ENCODE data around the gene RNF38.
"Not testable (repeated sequence)": the region's sequence is repeated elsewhere in the genome, so short reads cannot be mapped to it uniquely, and the experiment has no call there.

RNF38 gene

DNA sequence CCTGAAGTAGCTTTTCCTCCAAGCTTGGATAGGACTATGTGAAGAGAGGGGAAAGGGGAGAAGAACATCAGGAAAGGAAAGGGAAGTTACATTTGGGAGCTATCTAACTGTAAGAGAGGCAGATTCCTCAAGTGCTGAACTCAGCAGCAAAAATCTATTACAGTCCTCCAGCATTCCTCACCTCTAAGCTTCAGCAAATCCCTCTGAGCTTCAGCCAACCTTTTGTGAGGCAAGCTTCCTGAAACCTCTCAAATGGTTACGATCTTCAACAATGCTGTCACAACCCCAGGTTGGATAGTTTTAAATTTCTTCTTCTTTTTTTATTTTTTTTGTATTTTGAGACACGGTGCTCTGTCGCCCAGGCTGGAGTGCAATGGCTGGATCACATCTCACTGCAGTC is 2.5 kb upstream of the RNF38 start:
- DNase-seq = no peak

DNA sequence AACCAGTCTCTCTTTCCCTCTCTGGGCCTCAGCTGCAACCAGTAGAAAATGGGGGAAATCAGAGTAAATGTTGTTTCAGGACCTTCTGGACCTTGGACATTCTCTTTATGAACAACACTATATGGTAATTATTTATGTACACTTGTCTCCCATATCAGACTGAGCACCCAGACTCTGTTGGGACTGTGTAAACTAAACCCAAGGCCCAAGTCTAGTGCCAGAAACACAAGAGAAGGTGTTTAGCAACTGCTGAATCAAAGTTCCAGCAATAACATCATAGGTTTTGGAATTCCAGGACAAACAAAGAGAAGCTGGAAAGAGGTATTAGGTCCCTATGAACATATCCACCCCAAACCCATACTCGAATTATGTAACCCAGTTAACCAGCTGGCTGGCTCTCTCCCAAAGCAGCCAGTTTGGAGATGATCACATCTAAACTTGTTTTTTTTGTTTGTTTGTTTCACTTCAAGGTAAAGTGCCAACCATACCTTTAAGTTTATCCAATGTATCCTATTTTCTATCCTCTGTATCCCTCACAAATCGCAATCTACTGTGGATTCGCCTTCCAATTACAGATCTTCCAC is 1.9 kb upstream of the RNF38 start:
- no peak for DNase-seq

GRCh38 chr9:36401164-36401740 is 1.2 kb upstream of the RNF38 start:
- DNase-seq = peak; percentile 88

DNA sequence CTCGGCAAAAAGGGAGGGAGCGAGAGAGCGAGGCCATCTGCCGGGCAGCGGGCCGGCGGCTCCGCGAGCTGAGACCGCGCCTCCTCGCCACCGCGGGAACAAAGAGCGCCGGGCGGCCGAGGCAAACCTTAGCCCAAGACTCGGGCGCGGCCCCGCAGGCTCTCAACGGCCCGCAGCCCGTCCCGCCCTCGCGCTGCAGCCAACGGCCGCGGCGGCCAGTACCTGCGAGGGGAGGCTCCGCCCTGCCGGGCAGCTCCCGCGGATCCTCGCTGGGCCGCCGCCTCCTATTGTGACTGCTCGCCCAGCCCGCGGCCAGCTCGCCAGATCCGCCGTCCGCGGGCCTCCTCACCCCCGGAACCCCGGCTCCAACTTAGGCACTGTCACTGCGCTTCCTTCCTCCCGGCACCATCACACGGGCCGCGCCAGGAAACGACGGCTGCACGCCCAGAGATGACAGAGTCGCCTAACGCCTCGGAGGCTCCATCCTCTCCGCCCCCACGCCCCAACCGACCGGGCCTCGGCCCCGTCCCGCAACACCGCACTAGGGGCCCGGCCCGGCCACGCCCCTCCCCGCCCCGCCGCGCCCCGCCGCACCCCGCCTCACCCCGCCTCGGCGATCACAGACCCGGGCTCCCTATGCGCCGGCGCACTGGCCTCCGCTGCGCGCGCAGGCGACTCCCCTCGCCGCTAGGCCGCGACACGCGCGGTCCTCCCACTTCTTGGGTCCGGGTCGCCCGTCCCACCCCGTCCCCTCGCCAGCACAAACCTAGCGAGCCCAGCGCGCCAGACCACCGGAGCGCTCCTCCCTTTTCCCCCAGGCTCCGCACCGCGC is 479 bp upstream of the RNF38 start:
- DNase-seq = peak; percentile 91

- peak; percentile 15 for DNase-seq
Observed at GRCh38 chr9:36398745-36399144, 1.3 kb downstream of the RNF38 start.

GRCh38 chr9:36396985-36397384 is 3.1 kb downstream of the RNF38 start:
- no peak for DNase-seq

GRCh38 chr9:36392489-36392888 is 7.6 kb downstream of the RNF38 start:
- DNase-seq = no peak

DNA sequence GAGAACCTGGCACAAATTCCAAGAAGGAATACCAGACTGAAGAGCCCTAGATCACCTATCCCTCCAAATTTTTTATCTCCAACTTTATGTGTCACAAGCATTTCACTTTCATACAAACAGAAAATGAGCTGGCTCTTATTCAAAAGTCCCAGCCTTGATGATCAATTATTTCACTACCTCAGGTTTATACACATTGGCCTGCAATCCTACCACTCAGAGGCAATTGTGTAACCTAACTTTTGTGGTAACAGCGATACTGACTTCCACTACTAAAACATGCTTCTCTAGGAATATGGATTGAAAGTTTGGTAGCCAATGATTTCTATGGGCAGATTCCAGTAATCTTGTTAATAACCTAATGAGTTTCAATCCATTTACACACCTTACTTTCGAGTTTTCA is 10.5 kb downstream of the RNF38 start:
- no peak for DNase-seq

DNA sequence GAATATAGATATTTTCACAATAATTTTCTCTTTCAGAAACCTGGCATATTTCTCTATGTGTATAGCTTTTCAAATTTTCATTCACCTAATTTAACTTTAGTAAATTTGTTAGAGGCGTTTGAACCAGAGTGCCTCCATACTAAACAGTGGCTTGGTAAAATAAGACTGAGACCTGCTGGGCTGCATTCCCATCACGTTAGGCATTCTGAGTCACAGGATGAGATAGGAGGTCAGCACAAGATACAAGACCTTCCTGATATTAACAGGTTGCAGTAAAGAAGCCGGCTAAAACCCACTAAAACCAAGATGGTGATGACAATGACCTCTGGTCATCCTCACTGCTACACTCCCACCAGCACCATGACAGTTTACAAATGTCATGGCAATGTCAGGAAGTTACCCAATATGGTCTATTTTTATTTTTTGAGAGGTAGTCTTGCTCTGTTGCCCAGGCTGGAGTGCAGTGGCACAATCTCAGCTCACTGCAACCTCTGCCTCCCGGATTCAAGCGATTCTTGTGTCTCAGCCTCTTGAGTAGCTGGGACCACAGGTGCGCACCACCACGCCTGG is 13.6 kb downstream of the RNF38 start:
- DNase-seq = not testable (repeated sequence)

GRCh38 chr9:36382484-36382883 is 17.6 kb downstream of the RNF38 start:
- DNase-seq = no peak

GRCh38 chr9:36364577-36364976 is 35.5 kb downstream of the RNF38 start:
- no peak for DNase-seq

DNA sequence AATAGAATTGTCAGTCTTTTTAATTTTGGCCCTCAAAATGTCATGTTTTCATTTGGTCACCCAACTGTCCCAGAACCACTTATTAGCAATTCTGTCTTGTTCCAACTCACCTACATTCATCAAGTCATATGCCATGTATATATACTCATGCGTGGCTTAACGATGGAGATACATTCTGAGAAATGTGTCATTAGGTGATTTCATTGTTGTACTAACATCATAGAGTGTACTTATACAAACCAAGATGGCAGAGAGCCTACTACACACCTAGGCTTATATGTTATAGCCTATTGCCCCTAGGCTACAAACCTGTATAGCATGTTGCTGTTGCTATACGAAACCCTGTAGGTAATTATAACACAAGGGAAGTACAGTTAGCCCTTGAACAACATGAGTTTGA is 36.6 kb downstream of the RNF38 start:
- no peak for DNase-seq

- DNase-seq = no peak
Observed at GRCh38 chr9:36358486-36358885, 41.6 kb downstream of the RNF38 start.

- DNase-seq = no peak
Observed at GRCh38 chr9:36357639-36358038, 42.4 kb downstream of the RNF38 start.

- DNase-seq = no peak
Observed at GRCh38 chr9:36346569-36346968, 53.5 kb downstream of the RNF38 start.

GRCh38 chr9:36345103-36345846 is 54.8 kb downstream of the RNF38 start:
- DNase-seq = no peak

- no peak for DNase-seq
Observed at GRCh38 chr9:36341936-36342577, 58.0 kb downstream of the RNF38 start.

GRCh38 chr9:36337865-36338264 is 62.2 kb downstream of the RNF38 start:
- DNase-seq = no peak

DNA sequence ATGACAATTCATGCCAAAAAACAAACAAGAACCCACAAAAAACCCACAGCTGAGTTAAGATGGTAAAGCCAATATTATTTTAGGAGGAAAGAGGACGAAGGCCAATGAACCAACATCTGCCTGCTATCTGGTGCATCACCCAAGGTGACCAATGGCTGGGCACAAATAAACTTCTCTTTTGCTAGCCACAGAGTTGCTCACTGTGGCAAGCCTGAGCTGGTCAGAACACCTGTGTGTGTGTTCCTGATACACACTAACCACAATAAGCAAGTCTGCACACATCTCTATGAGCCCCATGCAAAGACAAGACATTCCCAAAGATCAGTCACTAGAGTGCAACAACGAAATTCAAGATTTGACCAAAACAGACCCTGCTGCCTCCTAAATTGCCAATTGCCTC is 63.1 kb downstream of the RNF38 start:
- DNase-seq = no peak

GRCh38 chr9:36336131-36336907 is 63.8 kb downstream of the RNF38 start:
- DNase-seq = no peak

- no peak for DNase-seq
Observed at GRCh38 chr9:36332006-36332405, 68.1 kb downstream of the RNF38 start.

Measured in COR-L47 (cell line).